Vagina (tissue), 2 donors: ENCODE results near the gene MGMT.

ENCODE experiments used
- POLR2A ChIP-seq, 2 donors: fragments of 450-650 bp; IDR thresholded peaks; one replicate each; pipeline ENCODE4 v1.6.1; 2017; ENCODE audit warnings: antibody characterized with exemption in 2 of 2, mild to moderate bottlenecking in 2 of 2, moderate library complexity in 2 of 2
- POLR2AphosphoS5 ChIP-seq, 2 donors: sonication (generic); formaldehyde crosslinking; IDR thresholded peaks; one replicate each; pipeline ENCODE4 v1.9.0; 2017; ENCODE audit warnings: antibody characterized with exemption in 2 of 2, mild to moderate bottlenecking in 2 of 2, low read depth in 1 of 2; ENCODE audit not compliant: insufficient read depth in 1 of 2
- TF ChIP-seq, protein P1 (sequence below), 3 experiments: fragments of 450-650 bp in 2 of 3; fragments of 200-600 bp in 1 of 3; sonication (generic) in 1 of 3; IDR thresholded peaks; one replicate each; pipeline ENCODE4 v1.5.1; 2017 to 2019; ENCODE audit warnings: antibody characterized with exemption in 3 of 3, mild to moderate bottlenecking in 2 of 3, moderate library complexity in 2 of 3

GRCh38 chr10:129771576-129771975, 304.5 kb downstream of the MGMT start:
- TF ChIP-seq POLR2AphosphoS5 (IDR thresholded peaks at IDR 0.05; ENCODE audit: insufficient read depth in 1 of 2, low read depth in 1 of 2) (no peak), POLR2A (IDR thresholded peaks at IDR 0.05) (no peak)
- TF ChIP-seq, protein P1, sequence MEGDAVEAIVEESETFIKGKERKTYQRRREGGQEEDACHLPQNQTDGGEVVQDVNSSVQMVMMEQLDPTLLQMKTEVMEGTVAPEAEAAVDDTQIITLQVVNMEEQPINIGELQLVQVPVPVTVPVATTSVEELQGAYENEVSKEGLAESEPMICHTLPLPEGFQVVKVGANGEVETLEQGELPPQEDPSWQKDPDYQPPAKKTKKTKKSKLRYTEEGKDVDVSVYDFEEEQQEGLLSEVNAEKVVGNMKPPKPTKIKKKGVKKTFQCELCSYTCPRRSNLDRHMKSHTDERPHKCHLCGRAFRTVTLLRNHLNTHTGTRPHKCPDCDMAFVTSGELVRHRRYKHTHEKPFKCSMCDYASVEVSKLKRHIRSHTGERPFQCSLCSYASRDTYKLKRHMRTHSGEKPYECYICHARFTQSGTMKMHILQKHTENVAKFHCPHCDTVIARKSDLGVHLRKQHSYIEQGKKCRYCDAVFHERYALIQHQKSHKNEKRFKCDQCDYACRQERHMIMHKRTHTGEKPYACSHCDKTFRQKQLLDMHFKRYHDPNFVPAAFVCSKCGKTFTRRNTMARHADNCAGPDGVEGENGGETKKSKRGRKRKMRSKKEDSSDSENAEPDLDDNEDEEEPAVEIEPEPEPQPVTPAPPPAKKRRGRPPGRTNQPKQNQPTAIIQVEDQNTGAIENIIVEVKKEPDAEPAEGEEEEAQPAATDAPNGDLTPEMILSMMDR (IDR thresholded peaks at IDR 0.05) = no peak
